Upper lobe of right lung (tissue), 1 donor: ENCODE measurements around the gene ELAVL1. TPM values are rescaled to one million over a fixed set of nuclear protein-coding genes. Genes with fewer than 3 reads are reported as not detected.

Experiments
- ATAC-seq: fragments of 200-7000 bp; cut with Tn5 transposase; one replicate; pipeline ENCODE4 v1.9.1; 2020; ENCODE audit warnings: mild to moderate bottlenecking, moderate library complexity
- DNase-seq: peaks from one replicate; pipeline ENCODE4 v3.0.0-alpha.2; 2020
- H3K27ac ChIP-seq: fragments of 200-600 bp; one replicate; pipeline ENCODE4 v1.8.0; 2022
- H3K27me3 ChIP-seq: fragments of 200-600 bp; one replicate; pipeline ENCODE4 v1.8.0; 2022; ENCODE audit warnings: mild to moderate bottlenecking
- H3K36me3 ChIP-seq: fragments of 200-600 bp; one replicate; pipeline ENCODE4 v1.8.0; 2022
- H3K4me1 ChIP-seq: fragments of 200-600 bp; one replicate; pipeline ENCODE4 v1.8.0; 2022
- H3K4me3 ChIP-seq: fragments of 200-600 bp; one replicate; pipeline ENCODE4 v1.8.0; 2022; ENCODE audit warnings: mild to moderate bottlenecking
- H3K9me3 ChIP-seq: fragments of 200-600 bp; one replicate; pipeline ENCODE4 v1.8.0; 2022
- intact Hi-C: fragments of 100-400 bp; cut with DNase I; formaldehyde crosslinking; loops from one replicate; pipeline ENCODE4 v1.11.0; 2022
- total RNA-seq: library from RNA; stranded (reverse); fragmentation: NEBNext Ultra II Directional; extraction: Animal tissue kit (Norgen Biotek cat#: 25700); gene quantifications from one replicate; pipeline ENCODE4 v1.2.1, GENCODE V29; 2021
- TF ChIP-seq, protein P1 (sequence below): fragments of 200-600 bp; IDR thresholded peaks from one replicate; pipeline ENCODE4 v1.8.0; 2022; ENCODE audit warnings: antibody characterized with exemption
- donor health status: DM: no; HTN: yes; CAD: no; lungs with severe emphysema.

ELAVL1 gene
- total RNA-seq, 1 donor from 2014 or later, result 65.9 TPM

DNA sequence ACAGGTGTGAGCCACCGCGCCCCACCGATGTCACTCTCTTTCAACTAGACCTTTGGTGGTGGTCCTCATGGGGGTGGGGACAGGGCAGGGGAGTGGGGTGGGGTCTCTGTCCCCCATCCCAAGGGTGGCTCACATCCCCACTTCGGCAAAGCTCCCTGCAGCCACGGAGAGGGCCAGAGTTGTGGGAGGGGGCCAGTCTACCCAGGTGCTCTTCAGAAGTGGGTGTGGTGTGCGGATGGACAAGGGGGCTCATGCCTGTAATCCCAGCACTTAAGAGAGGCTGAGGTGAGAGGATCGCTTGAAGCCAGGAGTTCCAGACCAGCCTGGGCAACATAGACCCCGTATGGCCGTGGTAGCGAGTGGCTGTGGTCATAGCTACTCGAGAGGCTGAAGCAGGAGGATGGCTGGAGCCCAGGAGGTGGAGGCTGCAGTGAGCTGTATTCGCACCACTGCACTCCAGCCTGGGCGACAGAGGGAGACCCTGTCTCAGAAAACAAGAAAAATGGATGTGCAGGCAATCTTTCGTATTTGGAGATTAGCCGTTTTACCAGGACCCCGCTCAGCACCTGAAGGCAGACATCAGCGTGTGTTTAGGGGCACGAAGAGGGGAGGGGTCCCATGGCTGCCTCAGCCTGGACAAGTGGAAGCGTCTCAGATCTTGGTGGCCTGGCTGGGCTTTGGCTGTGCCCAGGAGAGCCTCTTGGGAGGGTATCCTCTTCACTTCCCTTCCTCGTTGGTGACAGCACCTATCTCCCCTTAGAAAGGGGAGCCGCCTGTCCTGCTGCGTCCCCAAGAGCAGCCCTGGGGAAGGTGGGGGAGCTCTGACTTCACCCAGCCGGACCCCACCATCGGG lies 90.0 kb downstream of the ELAVL1 start:
- Histone ChIP-seq H3K36me3 (peaks cover 26% of the 10 kb centered on the region), H3K27me3 (peaks cover 28% of the 10 kb centered on the region), H3K9me3 (no peaks in the 10 kb centered on the region), H3K4me1 (peaks cover 24% of the 10 kb centered on the region), H3K4me3 (peak overlapping the region; percentile 43), H3K27ac (no peak overlapping the region)
- intact Hi-C loops, result no loop called here
- ATAC-seq (no peak), DNase-seq (peak; percentile 46)
- TF ChIP-seq, protein P1, sequence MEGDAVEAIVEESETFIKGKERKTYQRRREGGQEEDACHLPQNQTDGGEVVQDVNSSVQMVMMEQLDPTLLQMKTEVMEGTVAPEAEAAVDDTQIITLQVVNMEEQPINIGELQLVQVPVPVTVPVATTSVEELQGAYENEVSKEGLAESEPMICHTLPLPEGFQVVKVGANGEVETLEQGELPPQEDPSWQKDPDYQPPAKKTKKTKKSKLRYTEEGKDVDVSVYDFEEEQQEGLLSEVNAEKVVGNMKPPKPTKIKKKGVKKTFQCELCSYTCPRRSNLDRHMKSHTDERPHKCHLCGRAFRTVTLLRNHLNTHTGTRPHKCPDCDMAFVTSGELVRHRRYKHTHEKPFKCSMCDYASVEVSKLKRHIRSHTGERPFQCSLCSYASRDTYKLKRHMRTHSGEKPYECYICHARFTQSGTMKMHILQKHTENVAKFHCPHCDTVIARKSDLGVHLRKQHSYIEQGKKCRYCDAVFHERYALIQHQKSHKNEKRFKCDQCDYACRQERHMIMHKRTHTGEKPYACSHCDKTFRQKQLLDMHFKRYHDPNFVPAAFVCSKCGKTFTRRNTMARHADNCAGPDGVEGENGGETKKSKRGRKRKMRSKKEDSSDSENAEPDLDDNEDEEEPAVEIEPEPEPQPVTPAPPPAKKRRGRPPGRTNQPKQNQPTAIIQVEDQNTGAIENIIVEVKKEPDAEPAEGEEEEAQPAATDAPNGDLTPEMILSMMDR, result no peak

GRCh38 chr19:7914598-7915045 lies 90.8 kb downstream of the ELAVL1 start, which contains the start of gene TGFBR3L:
TGFBR3L (plus strand) TSS chr19:7914830.
- no peak for ATAC-seq
- intact Hi-C loops, result no loop called here
- H3K27ac ChIP-seq, result no peak within 1 kb of the TSS
- DNase-seq, result peak; percentile 63
- no peaks in the 10 kb centered on the region for H3K9me3 ChIP-seq
- TF ChIP-seq, protein P1, result no peak
- no peak within 1 kb of the TSS for H3K4me3 ChIP-seq
- H3K27me3 ChIP-seq, result peaks cover 28% of the 10 kb centered on the region
- peaks cover 21% of the 10 kb centered on the region for H3K4me1 ChIP-seq
- peaks cover 35% of the 10 kb centered on the region for H3K36me3 ChIP-seq

DNA sequence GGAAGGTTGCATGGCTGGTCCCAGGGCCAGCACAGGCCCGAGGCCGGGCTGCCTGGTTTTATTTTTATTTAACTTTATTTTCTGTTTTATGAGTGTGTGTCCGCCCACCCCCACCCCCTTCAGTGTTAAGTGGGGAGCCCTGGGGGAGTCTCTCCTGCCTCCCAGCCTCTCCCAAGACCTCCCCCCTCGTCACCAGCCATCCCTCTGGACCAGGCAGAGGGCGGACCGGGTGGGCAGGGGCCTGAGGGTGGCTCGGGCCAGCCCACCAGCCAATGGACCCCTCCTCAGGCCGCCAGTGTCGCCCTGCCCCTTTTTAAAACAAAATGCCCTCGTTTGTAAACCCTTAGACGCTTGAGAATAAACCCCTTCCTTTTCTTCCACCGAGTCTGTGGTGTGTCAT lies 91.3 kb downstream of the ELAVL1 start:
- H3K4me3 ChIP-seq, result no peak overlapping the region
- ATAC-seq (no peak), DNase-seq (no peak)
- H3K4me1 ChIP-seq, result peaks cover 19% of the 10 kb centered on the region
- no peak overlapping the region for H3K27ac ChIP-seq
- intact Hi-C loops, result no loop called here
- peaks cover 39% of the 10 kb centered on the region for H3K36me3 ChIP-seq
- TF ChIP-seq, protein P1, result no peak
- H3K9me3 ChIP-seq, result no peaks in the 10 kb centered on the region
- H3K27me3 ChIP-seq, result peaks cover 28% of the 10 kb centered on the region

GRCh38 chr19:7913652-7914051 lies 91.8 kb downstream of the ELAVL1 start:
- intact Hi-C loops, result no loop called here
- H3K27me3 ChIP-seq, result peaks cover 26% of the 10 kb centered on the region
- DNase-seq (no peak), ATAC-seq (no peak)
- no peak overlapping the region for H3K4me3 ChIP-seq
- H3K27ac ChIP-seq, result no peak overlapping the region
- H3K4me1 ChIP-seq, result peaks cover 19% of the 10 kb centered on the region
- H3K36me3 ChIP-seq, result peaks cover 39% of the 10 kb centered on the region
- no peaks in the 10 kb centered on the region for H3K9me3 ChIP-seq
- TF ChIP-seq, protein P1, result no peak

DNA sequence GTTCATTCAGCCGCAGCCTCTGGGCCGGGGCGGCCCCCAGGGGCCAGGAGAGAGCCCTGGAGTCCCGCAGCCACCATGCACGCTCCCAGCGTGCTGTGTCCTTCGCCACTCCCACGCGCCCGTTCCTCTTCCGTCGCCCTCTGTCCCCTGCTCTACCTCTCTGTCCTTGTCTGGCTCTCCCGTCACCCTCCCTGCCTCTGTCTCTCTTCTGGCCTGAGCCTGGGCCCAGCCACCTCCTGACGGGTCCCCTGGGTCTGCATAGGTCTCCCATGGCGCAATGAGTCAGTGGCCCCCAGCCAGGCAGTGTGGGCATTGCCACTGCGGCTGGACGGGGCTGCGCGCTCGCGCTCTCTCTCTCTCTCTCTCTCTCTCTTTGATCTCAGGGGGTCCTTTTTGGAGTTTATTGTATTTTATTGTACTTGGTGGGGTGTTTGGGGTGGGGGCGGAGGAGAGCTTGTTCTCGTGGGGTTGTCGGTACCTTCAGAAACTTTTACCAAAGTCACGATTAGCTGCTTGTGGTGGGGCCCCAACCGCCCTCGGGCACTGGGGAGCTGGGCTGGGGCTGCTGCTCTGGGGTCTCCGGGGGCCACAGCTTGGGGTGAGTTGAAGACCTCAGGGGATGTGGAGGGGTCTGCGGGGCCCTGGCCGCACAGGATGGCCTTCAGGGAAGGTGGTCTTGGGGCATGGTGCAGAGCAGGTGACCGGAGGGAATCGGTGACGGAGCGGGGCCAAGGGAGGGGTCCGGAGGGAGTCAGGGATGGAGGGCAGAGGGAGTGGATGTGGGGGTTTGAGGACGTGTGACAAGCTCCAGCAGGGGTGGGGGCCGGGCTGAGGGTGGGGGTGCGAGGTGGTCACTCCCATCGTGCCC lies 92.5 kb downstream of the ELAVL1 start:
- TF ChIP-seq, protein P1, result no peak
- H3K27ac ChIP-seq, result no peak overlapping the region
- no peak overlapping the region for H3K4me3 ChIP-seq
- peaks cover 19% of the 10 kb centered on the region for H3K27me3 ChIP-seq
- DNase-seq, result peak; percentile 63
- intact Hi-C loops, result no loop called here
- H3K4me1 ChIP-seq, result peaks cover 17% of the 10 kb centered on the region
- no peaks in the 10 kb centered on the region for H3K9me3 ChIP-seq
- H3K36me3 ChIP-seq, result peaks cover 39% of the 10 kb centered on the region
- ATAC-seq, result no peak
